HEK293T (cell line): ENCODE data around the gene LRRC9.
"Not testable (repeated sequence)": the region's sequence is repeated elsewhere in the genome, so short reads cannot be mapped to it uniquely, and the experiment has no call there.

Source experiments
- CTCF ChIA-PET: fragments of 350-600 bp; formaldehyde crosslinking; extraction: SDS; loops from one replicate; lab custom pipeline; 2021; ENCODE audit warnings: antibody characterized with exemption, inconsistent platforms; lab: Yijun Ruan, JAX
- POLR2A ChIA-PET: fragments of 350-600 bp; formaldehyde crosslinking; extraction: SDS; loops from one replicate; lab custom pipeline; 2020; ENCODE audit warnings: antibody characterized with exemption, inconsistent platforms; lab: Yijun Ruan, JAX
- DNase-seq: peaks from one replicate; pipeline ENCODE4 v3.0.0; 2012; ENCODE audit warnings: mixed read lengths; ENCODE audit errors: extremely low spot score
- ARNT ChIP-seq: fragments of 450-650 bp; IDR thresholded peaks from 2 replicates; pipeline ENCODE4 v1.6.1; 2017; ENCODE audit warnings: mild to moderate bottlenecking
- BHLHE40 ChIP-seq: fragments of 450-650 bp; IDR thresholded peaks from 2 replicates; pipeline ENCODE4 v1.6.1; 2016; ENCODE audit warnings: mild to moderate bottlenecking, moderate library complexity, borderline replicate concordance
- CTBP1 ChIP-seq: fragments of 450-650 bp; IDR thresholded peaks from 2 replicates; pipeline ENCODE4 v1.6.1; 2016; ENCODE audit warnings: borderline replicate concordance
- ELF4 ChIP-seq: fragments of 450-650 bp; IDR thresholded peaks from 2 replicates; pipeline ENCODE4 v1.6.1; 2017; ENCODE audit warnings: antibody characterized with exemption
- FOXA1 ChIP-seq: fragments of 450-650 bp; IDR thresholded peaks from 2 replicates; pipeline ENCODE4 v1.6.1; 2016; ENCODE audit warnings: mild to moderate bottlenecking
- FOXK2 ChIP-seq: fragments of 450-650 bp; IDR thresholded peaks from 2 replicates; pipeline ENCODE4 v1.6.1; 2016; ENCODE audit warnings: mild to moderate bottlenecking
- FOXM1 ChIP-seq: fragments of 450-650 bp; IDR thresholded peaks from 2 replicates; pipeline ENCODE4 v1.6.1; 2017; ENCODE audit warnings: mild to moderate bottlenecking, borderline replicate concordance
- HDGF ChIP-seq: fragments of 450-650 bp; IDR thresholded peaks from 2 replicates; pipeline ENCODE4 v1.6.1; 2017; ENCODE audit warnings: antibody characterized with exemption, borderline replicate concordance
- L3MBTL2 ChIP-seq: fragments of 450-650 bp; conservative IDR thresholded peaks from 2 replicates; pipeline ENCODE4 v1.6.1; 2016; ENCODE audit warnings: mild to moderate bottlenecking
- LEF1 ChIP-seq: fragments of 450-650 bp; IDR thresholded peaks from 2 replicates; pipeline ENCODE4 v1.6.1; 2017; ENCODE audit warnings: mild to moderate bottlenecking, borderline replicate concordance
- NFRKB ChIP-seq: fragments of 450-650 bp; IDR thresholded peaks from 2 replicates; pipeline ENCODE4 v1.6.1; 2016; ENCODE audit warnings: mild to moderate bottlenecking, moderate library complexity
- SP1 ChIP-seq: fragments of 450-650 bp; IDR thresholded peaks from 2 replicates; pipeline ENCODE4 v1.6.1; 2017
- SUZ12 ChIP-seq: fragments of 450-650 bp; IDR thresholded peaks from 2 replicates; pipeline ENCODE4 v1.6.1; 2016; ENCODE audit warnings: mild to moderate bottlenecking
- TARDBP ChIP-seq: fragments of 450-650 bp; IDR thresholded peaks from 2 replicates; pipeline ENCODE4 v1.6.1; 2016
- ZNF384 ChIP-seq: fragments of 450-650 bp; IDR thresholded peaks from 2 replicates; pipeline ENCODE4 v1.6.1; 2016
- TF ChIP-seq, protein P1 (sequence below): fragments of 450-650 bp; IDR thresholded peaks from 2 replicates; pipeline ENCODE4 v1.6.1; 2016

LRRC9 gene

DNA sequence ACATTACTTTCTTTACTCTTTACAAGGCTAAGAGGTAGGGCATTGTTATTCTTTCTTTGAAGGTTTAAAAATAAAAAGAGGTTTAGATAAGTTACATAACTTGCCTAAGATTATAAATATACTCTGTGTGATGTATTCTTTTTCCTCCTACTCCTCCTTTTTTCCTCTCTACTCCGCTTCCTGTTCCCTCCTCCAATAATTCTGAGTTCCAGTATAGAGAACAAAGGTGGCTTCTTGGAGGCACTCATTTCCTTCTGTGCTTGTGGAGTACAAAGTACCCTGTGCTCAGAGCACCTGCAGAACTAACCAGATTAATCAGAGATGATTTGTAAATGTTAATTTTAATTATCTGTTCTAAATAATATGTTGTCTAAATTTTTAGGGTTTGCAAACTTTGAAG lies 11.3 kb downstream of the LRRC9 start:
- POLR2A ChIA-PET: no interaction called here
- CTCF ChIA-PET: no interaction called here
- no peak for DNase-seq
- TF ChIP-seq ZNF384 (no peak), TARDBP (no peak), FOXA1 (no peak), L3MBTL2 (no peak), FOXK2 (no peak), BHLHE40 (no peak), NFRKB (no peak), ARNT (no peak), HDGF (no peak), SP1 (no peak), LEF1 (no peak), ELF4 (no peak), FOXM1 (no peak), SUZ12 (no peak), CTBP1 (no peak)
- TF ChIP-seq, protein P1, sequence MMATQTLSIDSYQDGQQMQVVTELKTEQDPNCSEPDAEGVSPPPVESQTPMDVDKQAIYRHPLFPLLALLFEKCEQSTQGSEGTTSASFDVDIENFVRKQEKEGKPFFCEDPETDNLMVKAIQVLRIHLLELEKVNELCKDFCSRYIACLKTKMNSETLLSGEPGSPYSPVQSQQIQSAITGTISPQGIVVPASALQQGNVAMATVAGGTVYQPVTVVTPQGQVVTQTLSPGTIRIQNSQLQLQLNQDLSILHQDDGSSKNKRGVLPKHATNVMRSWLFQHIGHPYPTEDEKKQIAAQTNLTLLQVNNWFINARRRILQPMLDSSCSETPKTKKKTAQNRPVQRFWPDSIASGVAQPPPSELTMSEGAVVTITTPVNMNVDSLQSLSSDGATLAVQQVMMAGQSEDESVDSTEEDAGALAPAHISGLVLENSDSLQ: no peak

DNA sequence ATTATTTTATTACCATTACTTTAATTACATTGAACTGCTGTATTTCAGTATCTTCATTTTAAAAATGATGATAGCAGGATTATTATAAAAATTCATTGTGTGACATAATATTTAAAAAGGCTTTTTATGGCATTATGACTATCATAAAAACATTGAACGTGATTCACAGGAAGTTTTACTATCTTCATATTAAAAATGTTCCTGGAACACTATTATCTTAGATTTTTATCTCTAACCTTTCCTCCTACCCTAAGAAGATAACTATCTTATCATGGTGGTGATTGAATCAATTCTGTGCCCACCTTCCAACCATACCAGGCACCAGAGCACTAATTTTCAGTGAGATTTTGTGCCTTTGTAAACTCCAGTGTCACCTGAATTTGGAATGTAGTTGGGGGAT lies 16.2 kb downstream of the LRRC9 start:
- TF ChIP-seq SP1 (no peak), FOXK2 (no peak), ARNT (no peak), SUZ12 (no peak), HDGF (no peak), L3MBTL2 (no peak), BHLHE40 (no peak), ZNF384 (no peak), CTBP1 (no peak)
- CTCF ChIA-PET: no interaction called here
- POLR2A ChIA-PET: no interaction called here
- DNase-seq: no peak

DNA sequence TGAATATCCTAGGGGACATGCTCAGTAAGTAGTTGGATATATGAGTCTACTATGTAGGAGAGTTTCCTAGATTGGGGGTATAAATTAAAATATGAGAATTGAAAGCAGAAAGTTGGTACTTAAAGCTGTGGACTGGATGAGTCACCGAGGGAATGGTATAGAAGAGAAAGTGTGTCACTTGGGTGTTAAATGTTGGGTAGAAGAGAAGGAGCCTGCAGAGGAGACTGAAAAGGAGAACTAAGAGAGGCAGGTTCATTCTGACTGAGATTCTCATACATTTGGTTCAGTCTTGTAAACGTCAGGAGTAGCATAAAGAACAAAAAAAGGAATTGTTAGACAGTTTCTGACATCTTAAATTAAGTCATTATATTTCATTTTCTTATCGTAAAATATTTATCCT lies 19.9 kb downstream of the LRRC9 start:
- ChIA-PET POLR2A (no interaction called here), CTCF (no interaction called here)
- TF ChIP-seq TARDBP (no peak), BHLHE40 (no peak), HDGF (no peak), FOXK2 (no peak)
- no peak for DNase-seq

DNA sequence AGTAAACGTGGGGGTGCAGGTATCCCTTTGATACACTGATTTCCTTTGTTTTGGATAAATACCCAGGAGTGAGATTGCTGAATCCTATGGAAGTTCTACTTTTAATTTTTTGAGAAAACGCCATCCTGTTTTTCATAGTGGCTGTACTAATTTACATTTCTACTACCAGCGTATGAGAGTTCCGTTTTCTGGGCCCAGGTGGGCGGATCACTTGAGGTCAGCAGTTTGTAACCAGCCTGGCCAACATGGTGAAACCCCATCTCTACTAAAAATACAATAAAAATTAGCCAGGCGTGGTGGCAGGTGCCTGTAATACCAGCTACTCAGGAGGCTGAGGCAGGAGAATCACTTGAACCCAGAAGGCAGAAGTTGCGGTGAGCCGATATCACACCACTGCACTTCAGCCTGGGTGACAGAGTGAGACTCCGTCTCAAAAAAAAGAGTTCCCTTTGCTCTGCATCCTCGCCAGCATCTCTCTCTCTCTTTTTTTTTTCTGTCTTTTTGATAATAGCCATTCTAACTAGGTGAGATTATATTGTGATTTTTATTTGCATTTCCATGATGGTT lies 22.4 kb downstream of the LRRC9 start:
- POLR2A ChIA-PET, CTCF ChIA-PET: not testable (repeated sequence)

DNA sequence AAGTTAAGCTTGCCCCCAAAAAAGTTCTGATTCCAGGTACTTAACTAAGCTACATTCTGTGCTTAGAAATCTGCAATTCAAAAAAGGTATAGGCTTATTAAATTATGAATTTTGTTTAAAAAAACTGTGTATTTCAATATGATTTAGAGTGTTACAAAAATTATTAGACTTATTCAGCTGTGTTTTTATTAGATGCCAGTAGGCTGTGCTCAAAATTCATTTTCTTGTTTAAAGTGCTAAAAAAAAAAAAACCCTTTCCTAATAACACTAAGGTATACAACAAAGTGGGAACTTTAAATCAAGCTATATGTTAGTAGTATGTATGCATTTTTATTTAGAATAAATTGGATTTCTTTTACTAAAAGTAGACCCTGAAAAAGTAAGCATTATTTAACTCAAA lies 25.0 kb downstream of the LRRC9 start:
- ChIA-PET CTCF (interaction anchor here (0.7 to 1.5 kb wide), 2 partner anchors 20 to 193 kb away, joined by 3 to 4 read pairs; no protein-coding TSS in a partner anchor), POLR2A (no interaction called here)
- no peak for TF ChIP-seq BHLHE40
- TF ChIP-seq LEF1: no peak
- TF ChIP-seq, protein P1: no peak
- TF ChIP-seq SP1: no peak
- no peak for TF ChIP-seq FOXM1
- no peak for TF ChIP-seq ARNT
- no peak for TF ChIP-seq FOXK2
- no peak for TF ChIP-seq FOXA1
- TF ChIP-seq TARDBP: no peak
- no peak for TF ChIP-seq ZNF384
- DNase-seq: no peak

More for the DNA sequence above, 22.4 kb downstream of the LRRC9 start:
- not testable (repeated sequence) for DNase-seq

DNA sequence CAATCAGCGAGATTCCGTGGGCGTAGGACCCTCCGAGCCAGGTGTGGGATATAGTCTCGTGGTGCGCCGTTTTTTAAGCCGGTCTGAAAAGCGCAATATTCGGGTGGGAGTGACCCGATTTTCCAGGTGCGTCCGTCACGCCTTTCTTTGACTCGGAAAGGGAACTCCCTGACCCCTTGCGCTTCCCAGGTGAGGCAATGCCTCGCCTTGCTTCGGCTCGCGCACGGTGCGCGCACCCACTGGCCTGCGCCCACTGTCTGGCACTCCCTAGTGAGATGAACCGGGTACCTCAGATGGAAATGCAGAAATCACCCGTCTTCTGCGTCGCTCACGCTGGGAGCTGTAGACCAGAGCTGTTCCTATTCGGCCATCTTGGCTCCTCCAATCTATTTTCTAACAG lies 32.2 kb downstream of the LRRC9 start:
- DNase-seq, POLR2A ChIA-PET: not testable (repeated sequence)
- CTCF ChIA-PET: interaction anchor here (0.7 to 1.1 kb wide), 2 partner anchors 13 to 34 kb away, joined by 3 read pairs; no protein-coding TSS in a partner anchor

DNA sequence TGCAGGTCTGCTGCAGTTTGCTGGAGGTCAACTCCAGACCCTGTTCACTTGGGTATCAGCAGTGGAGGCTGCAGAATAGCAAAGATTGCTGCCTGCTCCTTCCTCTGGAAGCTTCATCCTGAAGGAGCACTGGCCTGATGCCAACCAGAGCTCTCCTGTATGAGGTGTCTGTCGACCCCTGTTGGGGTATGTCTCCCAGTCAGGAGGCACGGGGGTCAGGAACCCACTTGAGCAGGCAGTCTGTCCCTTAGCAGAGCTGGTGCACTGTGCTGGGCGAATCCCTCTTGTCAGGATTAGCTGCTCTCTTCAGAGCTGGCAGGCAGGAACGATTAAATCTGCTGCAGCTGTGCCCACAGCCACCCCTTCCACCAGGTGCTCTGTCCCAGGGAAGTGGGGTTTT lies 37.9 kb downstream of the LRRC9 start:
- CTCF ChIA-PET, POLR2A ChIA-PET, DNase-seq: not testable (repeated sequence)

DNA sequence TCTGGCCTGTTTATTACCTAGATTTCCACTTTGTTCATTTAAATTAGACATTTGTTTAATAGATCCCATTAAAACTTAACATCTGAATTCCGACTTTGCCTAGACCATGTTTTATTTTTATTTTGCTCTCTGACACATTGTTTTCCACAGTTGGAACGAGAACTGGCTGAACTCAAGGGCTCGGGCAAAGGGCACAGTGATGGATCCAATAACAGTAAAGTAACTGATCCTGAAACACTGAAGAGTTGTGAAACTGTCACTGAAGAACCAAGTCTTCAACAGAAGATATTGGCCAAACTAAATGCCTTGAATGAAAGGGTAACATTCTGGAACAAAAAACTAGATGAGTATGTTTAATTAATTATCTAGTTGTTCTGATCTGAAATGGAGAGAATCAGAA lies 39.7 kb downstream of the LRRC9 start:
- CTCF ChIA-PET: no interaction called here
- POLR2A ChIA-PET: no interaction called here
- DNase-seq: no peak
- no peak for TF ChIP-seq FOXK2
- TF ChIP-seq LEF1: no peak
- no peak for TF ChIP-seq FOXA1
- TF ChIP-seq TARDBP: no peak
- TF ChIP-seq BHLHE40: no peak
- TF ChIP-seq ELF4: no peak
- no peak for TF ChIP-seq ARNT
- no peak for TF ChIP-seq L3MBTL2
- no peak for TF ChIP-seq ZNF384
- no peak for TF ChIP-seq FOXM1
- no peak for TF ChIP-seq CTBP1
